SH-SY5Y (cell line): Measurements from ENCODE around the gene HOXD13.

ENCODE experiments used
- GATA2 ChIP-seq: IDR thresholded peaks from 2 replicates; pipeline ENCODE4 v1.6.1; 2011; ENCODE audit warnings: mild to moderate bottlenecking, low read depth, low read length
- GATA3 ChIP-seq: IDR thresholded peaks from 2 replicates; pipeline ENCODE4 v1.6.1; 2011; ENCODE audit warnings: low read depth, mild to moderate bottlenecking, low read length, moderate library complexity

The HOXD13 gene

DNA sequence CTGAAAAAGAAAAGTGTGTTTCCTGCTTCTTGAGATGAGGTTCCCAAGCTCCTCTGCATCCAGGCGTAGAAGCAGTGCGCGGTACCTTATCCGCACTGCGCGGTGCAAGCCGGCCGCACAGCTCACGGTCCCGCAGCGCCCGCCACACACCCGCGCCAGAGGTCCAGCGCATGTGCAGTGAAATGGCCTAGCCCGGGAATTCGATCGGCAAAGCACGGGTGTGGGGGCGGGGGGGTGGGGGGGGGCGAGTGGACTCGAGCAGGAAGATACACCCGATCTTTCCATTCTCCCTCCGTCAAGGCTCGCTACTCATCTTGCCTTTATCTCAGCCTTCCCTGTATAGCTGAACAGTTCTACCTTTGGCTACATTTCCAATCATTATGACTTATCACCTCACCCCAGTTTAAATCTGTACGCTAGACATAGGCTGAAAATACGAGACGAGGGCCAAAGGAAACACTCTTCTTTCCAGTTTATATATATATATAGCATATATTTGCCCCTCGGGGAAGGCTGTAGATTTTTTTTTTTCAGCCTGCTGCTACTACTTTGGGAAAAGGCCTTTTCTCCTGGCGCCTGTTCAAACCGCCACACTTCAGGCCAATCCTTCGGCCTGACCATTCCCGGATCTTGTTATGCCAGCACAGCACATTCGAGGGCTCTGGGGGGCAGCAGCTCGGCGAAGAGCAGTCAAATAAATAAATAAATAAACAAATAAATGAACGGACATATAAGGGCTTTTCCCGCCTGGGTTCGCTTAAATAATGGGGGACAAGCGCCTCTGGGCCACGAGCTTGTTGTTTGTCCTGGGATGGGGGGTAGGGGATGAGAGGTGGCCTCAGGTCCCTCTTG is 47.4 kb downstream of the HOXD13 start:
- TF ChIP-seq GATA3 (no peak), GATA2 (no peak)

DNA sequence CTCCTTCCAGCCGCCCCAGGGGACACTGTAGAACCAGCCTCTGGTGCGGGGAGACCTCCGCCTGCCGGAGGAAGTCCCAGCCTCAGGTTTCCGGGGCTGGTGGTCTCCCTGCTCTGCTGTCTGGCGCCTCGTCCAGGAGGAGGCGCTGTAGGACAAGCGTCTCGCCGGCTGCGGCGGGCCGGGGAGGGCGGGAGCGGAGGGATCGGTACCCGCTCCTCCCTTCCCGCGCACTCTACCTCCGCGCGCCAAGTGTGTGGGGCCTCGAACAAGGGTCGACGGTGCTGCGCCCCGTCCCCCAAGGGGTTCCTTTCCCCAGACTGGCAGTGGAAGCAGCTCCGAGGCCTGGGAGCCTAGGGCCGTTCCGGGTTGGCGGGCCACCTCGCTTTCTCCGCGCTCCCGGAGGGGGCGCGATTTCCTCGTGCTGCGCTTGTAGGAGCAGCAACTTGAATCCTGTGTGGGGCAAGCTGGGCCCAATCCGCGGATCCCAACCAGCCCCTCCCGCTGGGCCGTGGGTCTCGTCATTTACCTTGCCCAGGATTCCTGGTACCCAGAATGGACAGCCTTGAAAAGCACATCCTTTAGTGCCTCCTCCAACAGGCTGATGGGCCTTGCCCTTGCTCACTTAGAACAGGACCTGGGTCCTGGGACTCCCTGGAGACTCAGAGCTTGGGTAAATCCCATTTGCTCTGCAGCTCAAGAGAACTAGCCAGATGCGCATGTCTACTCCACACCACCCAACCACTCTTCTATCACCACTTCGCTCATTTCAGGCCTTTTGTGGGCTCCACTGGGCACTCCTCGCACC is 48.2 kb downstream of the HOXD13 start:
- TF ChIP-seq GATA3, result no peak
- no peak for TF ChIP-seq GATA2

DNA sequence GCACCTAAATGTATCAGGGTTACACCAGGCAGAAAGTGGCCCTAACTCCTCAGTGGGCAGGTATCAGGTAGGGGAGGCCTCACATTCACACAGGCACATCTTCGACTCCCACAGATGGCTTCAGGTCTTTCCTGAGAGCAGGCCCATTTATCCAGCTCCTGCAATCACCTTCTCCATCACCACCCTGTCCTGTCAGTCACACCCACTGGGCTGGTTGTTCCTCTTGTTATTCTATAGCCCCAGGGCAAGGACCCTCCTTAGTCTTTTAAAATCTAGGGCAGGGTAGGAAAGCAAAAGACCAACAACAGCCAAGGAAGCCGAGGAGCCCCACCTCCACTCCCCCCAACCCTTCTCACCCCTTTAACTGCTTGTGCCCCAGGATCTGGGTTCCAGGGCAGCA is 49.8 kb downstream of the HOXD13 start:
- TF ChIP-seq GATA3 (no peak), GATA2 (no peak)
